Gastrocnemius medialis (tissue), 4 donors: ENCODE data around the gene TMEM221.

Experiments
- CTCF ChIP-seq, 5 experiments: fragments of 450-650 bp in 3 of 5; fragments of 200-600 bp in 2 of 5; sonication (generic) in 2 of 5; IDR thresholded peaks in 4 of 5; conservative IDR thresholded peaks in 1 of 5; 1 replicate in 4 of 5; 2 replicates in 1 of 5; pipeline ENCODE4 v1.5.1; 2016 to 2019; ENCODE audit warnings: antibody characterized with exemption in 5 of 5, mild to moderate bottlenecking in 3 of 5, moderate library complexity in 3 of 5
- POLR2A ChIP-seq, 2 donors: fragments of 450-650 bp; IDR thresholded peaks; one replicate each; pipeline ENCODE4 v1.6.1; 2017; ENCODE audit warnings: antibody characterized with exemption in 2 of 2, mild to moderate bottlenecking in 2 of 2, moderate library complexity in 2 of 2

DNA sequence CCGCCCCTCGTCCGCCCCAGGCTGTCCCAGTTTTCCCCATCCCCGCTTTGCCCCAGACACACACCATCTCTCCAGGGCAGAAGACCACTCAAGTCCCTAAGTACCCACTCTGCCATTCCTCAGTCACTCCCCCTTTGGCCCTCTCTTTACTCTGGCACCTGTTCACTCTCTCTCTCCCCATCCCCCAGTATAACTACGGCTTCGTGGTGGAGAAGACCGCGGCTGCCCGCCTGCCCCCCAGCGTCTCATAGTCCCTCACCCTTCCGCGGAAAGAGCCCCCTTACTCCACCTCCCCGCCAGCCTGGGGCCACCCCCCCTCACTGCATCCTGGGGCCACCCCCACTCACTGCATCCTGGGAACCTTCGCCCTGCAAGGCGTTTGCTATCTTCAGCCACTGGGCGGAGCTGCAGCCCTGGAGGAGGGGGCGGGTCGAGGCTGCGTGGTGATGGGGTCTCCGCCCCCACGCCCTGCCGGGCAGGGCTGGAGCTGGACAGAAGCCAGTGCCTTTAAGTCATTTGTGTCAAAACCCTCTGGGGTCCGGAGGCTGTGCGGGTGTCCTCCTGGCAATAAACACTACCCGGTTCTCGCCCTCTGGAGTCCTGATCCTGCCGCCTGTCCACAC is 23.6 kb downstream of the TMEM221 start:
- TF ChIP-seq CTCF (IDR thresholded peaks at IDR 0.05 in 4 of 5, conservative IDR thresholded peaks at IDR 0.05 in 1 of 5) (peak in 1 of 5 experiments; percentile 11), POLR2A (IDR thresholded peaks at IDR 0.05) (no peak)
